ENCODE data around the gene CST9. TPM values are rescaled to one million over a fixed set of nuclear protein-coding genes. Genes with fewer than 3 reads are reported as not detected.

The CST9 gene
- total RNA-seq, 1 experiment from 2014 or later, result not detected

DNA sequence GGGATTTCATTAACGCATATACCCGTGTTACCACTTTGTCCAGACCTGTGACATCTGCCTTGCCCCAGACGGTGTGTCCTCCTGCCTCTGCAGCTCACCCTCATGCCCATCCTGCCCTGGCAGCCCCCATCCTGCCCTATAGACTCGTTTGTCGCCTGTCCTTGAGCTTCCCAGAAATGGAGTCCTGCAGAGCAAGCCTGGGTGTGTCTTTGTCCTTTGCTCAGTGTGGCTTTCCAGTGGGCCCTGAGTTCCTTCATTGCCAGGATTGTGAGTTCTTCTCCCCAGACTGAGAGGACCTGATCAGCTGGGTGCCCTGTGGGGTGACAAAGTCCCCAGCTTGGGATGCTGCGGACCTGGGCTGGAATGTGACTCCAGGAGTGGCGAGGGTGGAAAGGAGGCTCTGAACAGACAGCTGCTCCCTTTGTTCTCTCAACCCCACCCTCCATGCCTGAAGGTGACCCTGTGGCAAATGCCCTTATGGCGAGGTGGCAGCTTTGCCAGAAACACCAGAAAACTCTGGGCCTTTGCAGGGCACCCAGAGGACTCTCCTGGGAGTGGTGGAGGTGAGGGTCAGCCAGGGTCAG is 34.4 kb upstream of the CST9 start:
- no peaks in the 10 kb centered on the region for H3K9me2 ChIP-seq (replicated peaks; ENCODE audit: low read length)
- H3K27ac ChIP-seq (ENCODE audit: low read length), result no peak overlapping the region
- POLR2A ChIA-PET (ENCODE audit: unreplicated experiment), result no interaction called here
- H3K27me3 ChIP-seq (ENCODE audit: low read length), result no peaks in the 10 kb centered on the region
- DNase-seq (no peak), ATAC-seq (no peak)
- H2AFZ ChIP-seq (ENCODE audit: low read length), result no peak overlapping the region
- no peaks in the 10 kb centered on the region for H3F3A ChIP-seq (ENCODE audit: low read length, unreplicated experiment)
- H3K4me1 ChIP-seq (ENCODE audit: insufficient read depth, low read length), result peaks cover 33% of the 10 kb centered on the region
- intact Hi-C loops (cut with micrococcal nuclease), result no loop called here
- H3K4me2 ChIP-seq (ENCODE audit: low read length), result no peak overlapping the region
- no peak overlapping the region for H3K4me3 ChIP-seq (ENCODE audit: low read length)
- no peaks in the 10 kb centered on the region for H3K9me3 ChIP-seq (ENCODE audit: low read length)
- peaks cover 26% of the 10 kb centered on the region for H3K79me2 ChIP-seq (ENCODE audit: low read length)
- TF ChIP-seq, protein P1, sequence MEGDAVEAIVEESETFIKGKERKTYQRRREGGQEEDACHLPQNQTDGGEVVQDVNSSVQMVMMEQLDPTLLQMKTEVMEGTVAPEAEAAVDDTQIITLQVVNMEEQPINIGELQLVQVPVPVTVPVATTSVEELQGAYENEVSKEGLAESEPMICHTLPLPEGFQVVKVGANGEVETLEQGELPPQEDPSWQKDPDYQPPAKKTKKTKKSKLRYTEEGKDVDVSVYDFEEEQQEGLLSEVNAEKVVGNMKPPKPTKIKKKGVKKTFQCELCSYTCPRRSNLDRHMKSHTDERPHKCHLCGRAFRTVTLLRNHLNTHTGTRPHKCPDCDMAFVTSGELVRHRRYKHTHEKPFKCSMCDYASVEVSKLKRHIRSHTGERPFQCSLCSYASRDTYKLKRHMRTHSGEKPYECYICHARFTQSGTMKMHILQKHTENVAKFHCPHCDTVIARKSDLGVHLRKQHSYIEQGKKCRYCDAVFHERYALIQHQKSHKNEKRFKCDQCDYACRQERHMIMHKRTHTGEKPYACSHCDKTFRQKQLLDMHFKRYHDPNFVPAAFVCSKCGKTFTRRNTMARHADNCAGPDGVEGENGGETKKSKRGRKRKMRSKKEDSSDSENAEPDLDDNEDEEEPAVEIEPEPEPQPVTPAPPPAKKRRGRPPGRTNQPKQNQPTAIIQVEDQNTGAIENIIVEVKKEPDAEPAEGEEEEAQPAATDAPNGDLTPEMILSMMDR (conservative IDR thresholded peaks at IDR 0.05; ENCODE audit: low read depth, low read length), result no peak
- TF ChIP-seq EZH2phosphoT487 (IDR thresholded peaks at IDR 0.05; ENCODE audit: borderline replicate concordance, low read length), result no peak
- TF ChIP-seq EZH2 (IDR thresholded peaks at IDR 0.05; ENCODE audit: low read length, unreplicated experiment), result no peak
- CTCF ChIA-PET, result no interaction called here
- H3K36me3 ChIP-seq (ENCODE audit: low read depth, low read length), result no peaks in the 10 kb centered on the region
- no TSS peak for BruUV-seq (replicated peaks)
- H4K20me1 ChIP-seq (ENCODE audit: low read length), result 0 out of 2 replicates have a peak, but pooled peaks cover 11% of the 10 kb centered on the region
- no peak overlapping the region for H3K9ac ChIP-seq (ENCODE audit: low read length)

DNA sequence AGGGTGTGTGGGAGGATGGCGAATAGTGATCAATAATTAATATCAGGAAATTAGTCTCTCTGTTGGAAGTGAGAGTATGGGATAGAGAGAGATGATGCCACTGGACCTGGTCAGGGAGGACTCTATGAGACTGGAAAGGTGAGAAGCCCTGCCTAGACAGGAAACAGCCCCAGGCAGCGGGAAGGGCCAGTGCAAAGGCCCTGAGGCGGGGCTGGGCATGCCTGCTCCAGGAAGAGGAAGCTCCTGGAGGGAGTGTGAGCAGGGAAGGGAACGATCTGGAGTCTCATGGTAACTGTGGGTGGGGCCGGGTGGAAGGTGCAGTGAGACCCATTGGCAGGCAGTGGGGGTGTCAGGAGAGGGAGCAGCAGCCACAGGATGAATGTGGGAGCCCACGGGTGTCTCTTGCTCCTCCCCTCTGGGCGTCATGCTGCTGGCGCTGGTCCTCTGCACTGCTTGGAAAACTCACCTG is 33.8 kb upstream of the CST9 start:
- Histone ChIP-seq H3K36me3 (ENCODE audit: low read depth, low read length) (0 out of 2 replicates have a peak, but pooled peaks cover 5% of the 10 kb centered on the region), H3K27ac (ENCODE audit: low read length) (no peak overlapping the region), H3K4me3 (ENCODE audit: low read length) (no peak overlapping the region), H2AFZ (ENCODE audit: low read length) (no peak overlapping the region), H4K20me1 (ENCODE audit: low read length) (0 out of 2 replicates have a peak, but pooled peaks cover 11% of the 10 kb centered on the region), H3K4me2 (ENCODE audit: low read length) (no peak overlapping the region), H3K4me1 (ENCODE audit: insufficient read depth, low read length) (peaks cover 33% of the 10 kb centered on the region), H3K9me3 (ENCODE audit: low read length) (no peaks in the 10 kb centered on the region), H3K9me2 (replicated peaks; ENCODE audit: low read length) (no peaks in the 10 kb centered on the region), H3F3A (ENCODE audit: low read length, unreplicated experiment) (no peaks in the 10 kb centered on the region), H3K79me2 (ENCODE audit: low read length) (peaks cover 27% of the 10 kb centered on the region), H3K9ac (ENCODE audit: low read length) (no peak overlapping the region), H3K27me3 (ENCODE audit: low read length) (no peaks in the 10 kb centered on the region)
- intact Hi-C loops (cut with micrococcal nuclease), result no loop called here
- DNase-seq (peak; percentile 32), ATAC-seq (no peak)
- TF ChIP-seq, protein P1 (conservative IDR thresholded peaks at IDR 0.05; ENCODE audit: low read depth, low read length), result no peak
- TF ChIP-seq EZH2 (IDR thresholded peaks at IDR 0.05; ENCODE audit: low read length, unreplicated experiment), result no peak
- TF ChIP-seq EZH2phosphoT487 (IDR thresholded peaks at IDR 0.05; ENCODE audit: borderline replicate concordance, low read length), result no peak
- POLR2A ChIA-PET (ENCODE audit: unreplicated experiment), result no interaction called here
- CTCF ChIA-PET, result no interaction called here
- no TSS peak for BruUV-seq (replicated peaks)

DNA sequence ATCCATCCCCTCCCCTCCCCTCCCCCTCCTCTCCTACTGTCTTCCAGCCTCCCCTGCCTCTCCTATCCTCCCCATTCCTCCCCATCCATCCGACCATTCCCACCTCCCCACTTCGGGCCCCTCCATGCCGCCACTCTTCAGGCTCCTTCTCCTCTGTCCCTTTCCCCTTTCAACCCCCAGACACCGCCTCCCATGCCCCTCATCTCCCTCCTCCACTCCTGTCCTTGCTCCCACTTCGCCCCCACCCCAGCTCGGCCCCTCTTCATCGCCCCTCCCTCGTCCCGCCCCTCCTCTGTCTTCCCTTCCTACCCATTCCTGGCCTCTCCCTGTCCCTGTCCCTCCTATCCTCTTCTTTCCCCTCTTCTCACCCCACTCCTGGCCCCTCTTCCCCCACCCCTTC is 32.6 kb upstream of the CST9 start:
- Histone ChIP-seq H3K4me2 (ENCODE audit: low read length) (no peak overlapping the region), H4K20me1 (ENCODE audit: low read length) (0 out of 2 replicates have a peak, but pooled peaks cover 11% of the 10 kb centered on the region), H2AFZ (ENCODE audit: low read length) (no peak overlapping the region), H3K4me1 (ENCODE audit: insufficient read depth, low read length) (peaks cover 33% of the 10 kb centered on the region), H3K4me3 (ENCODE audit: low read length) (no peak overlapping the region), H3F3A (ENCODE audit: low read length, unreplicated experiment) (no peaks in the 10 kb centered on the region), H3K9ac (ENCODE audit: low read length) (no peak overlapping the region), H3K9me2 (replicated peaks; ENCODE audit: low read length) (no peaks in the 10 kb centered on the region), H3K27me3 (ENCODE audit: low read length) (no peaks in the 10 kb centered on the region), H3K36me3 (ENCODE audit: low read depth, low read length) (0 out of 2 replicates have a peak, but pooled peaks cover 5% of the 10 kb centered on the region), H3K27ac (ENCODE audit: low read length) (no peak overlapping the region), H3K79me2 (ENCODE audit: low read length) (peaks cover 27% of the 10 kb centered on the region), H3K9me3 (ENCODE audit: low read length) (no peaks in the 10 kb centered on the region)
- ChIA-PET CTCF (no interaction called here), POLR2A (ENCODE audit: unreplicated experiment) (no interaction called here)
- no peak for ATAC-seq
- no peak for DNase-seq
- BruUV-seq (replicated peaks), result no TSS peak
- intact Hi-C loops (cut with micrococcal nuclease), result no loop called here
- TF ChIP-seq, protein P1 (conservative IDR thresholded peaks at IDR 0.05; ENCODE audit: low read depth, low read length), result no peak
- TF ChIP-seq EZH2phosphoT487 (IDR thresholded peaks at IDR 0.05; ENCODE audit: borderline replicate concordance, low read length), result no peak
- TF ChIP-seq EZH2 (IDR thresholded peaks at IDR 0.05; ENCODE audit: low read length, unreplicated experiment), result no peak

Measured in PC-3 (cell line).